Panc1 (cell line): ENCODE results near the gene DDIT4L. TPM values are rescaled to one million over a fixed set of nuclear protein-coding genes. Genes with fewer than 3 reads are reported as not detected.

Experiments
- ATAC-seq: fragments of 200-7000 bp; cut with Tn5 transposase; 2 replicates; pipeline ENCODE4 v1.9.1; 2020; ENCODE audit warnings: mild to moderate bottlenecking, moderate library complexity
- BruUV-seq: library from RNA; stranded (reverse); fragments of 400-500 nt; replicated peaks from 2 replicates; lab custom pipeline; 2021; lab: Mats Ljungman, UMichigan
- CTCF ChIA-PET: fragments of 300-600 bp; sonication (Branson Sonifier 250); formaldehyde crosslinking; loops from one replicate; lab custom pipeline; 2022; ENCODE audit warnings: antibody characterized with exemption; lab: Charles Lee
- POLR2A ChIA-PET: fragments of 300-600 bp; sonication (Branson Sonifier 250); formaldehyde crosslinking; loops from one replicate; lab custom pipeline; 2022; ENCODE audit warnings: antibody characterized with exemption; lab: Charles Lee
- DNase-seq: peaks from one replicate; pipeline ENCODE4 v3.0.0-alpha.2; 2010; ENCODE audit warnings: low read depth, low spot score
- H3K27ac ChIP-seq: 2 replicates; pipeline ENCODE4 v1.5.1; 2011; ENCODE audit warnings: mild to moderate bottlenecking, low read length, inconsistent platforms
- H3K27me3 ChIP-seq: fragments of 200-500 bp; sonication (Bioruptor generic); 2 replicates; pipeline ENCODE4 v1.6.0; 2014; ENCODE audit warnings: low read length, inconsistent platforms; ENCODE audit not compliant: control insufficient read depth, insufficient read depth
- H3K36me3 ChIP-seq: fragments of 200-500 bp; sonication (Bioruptor generic); 2 replicates; pipeline ENCODE4 v1.5.1; 2014; ENCODE audit warnings: inconsistent platforms, mild to moderate bottlenecking, low read length, moderate library complexity; ENCODE audit not compliant: control insufficient read depth, insufficient read depth
- H3K4me1 ChIP-seq: 2 replicates; pipeline ENCODE4 v1.5.1; 2011; ENCODE audit warnings: inconsistent platforms, mild to moderate bottlenecking, low read length, moderate library complexity; ENCODE audit not compliant: control insufficient read depth, insufficient read depth
- H3K4me3 ChIP-seq, 2 experiments: 2 replicates each; pipeline ENCODE4 v1.5.1; 2011 to 2012; ENCODE audit warnings: low read depth in 2 of 2, low read length in 2 of 2, mild to moderate bottlenecking in 2 of 2, inconsistent platforms in 1 of 2, moderate library complexity in 1 of 2
- H3K9me3 ChIP-seq: fragments of 200-500 bp; sonication (Bioruptor generic); 2 replicates; pipeline ENCODE4 v1.5.1; 2014; ENCODE audit warnings: low read depth, mild to moderate bottlenecking, inconsistent platforms, low read length, moderate library complexity; ENCODE audit not compliant: control insufficient read depth, insufficient read depth
- CTCF ChIP-seq: fragments of 450-650 bp; IDR thresholded peaks from 2 replicates; pipeline ENCODE4 v1.5.1; 2017; ENCODE audit warnings: mild to moderate bottlenecking
- POLR2AphosphoS5 ChIP-seq: IDR thresholded peaks from 2 replicates; pipeline ENCODE4 v1.6.1; 2012; ENCODE audit warnings: mild to moderate bottlenecking, low read depth, low read length, moderate library complexity
- REST ChIP-seq, 2 experiments: IDR thresholded peaks; 2 replicates each; pipeline ENCODE4 v1.6.1; 2011 to 2012; ENCODE audit warnings: low read depth in 2 of 2, control low read depth in 1 of 2, low read length in 1 of 2, mild to moderate bottlenecking in 1 of 2, moderate library complexity in 1 of 2; ENCODE audit not compliant: insufficient read depth in 1 of 2
- SIN3A ChIP-seq: IDR thresholded peaks from 2 replicates; pipeline ENCODE4 v1.6.1; 2012; ENCODE audit warnings: low read depth, mild to moderate bottlenecking, low read length, moderate library complexity, borderline replicate concordance; ENCODE audit not compliant: insufficient read depth
- TCF7L2 ChIP-seq: IDR thresholded peaks from 2 replicates; pipeline ENCODE4 v1.6.1; 2011; ENCODE audit warnings: mild to moderate bottlenecking, low read depth, low read length, inconsistent platforms
- in situ Hi-C: cut with HindIII; loops from 2 replicates; pipeline ENCODE4 v1.10.0; 2016; ENCODE audit warnings: low sequenced_read_pairs, low pct_unique_long_range_greater_than_20kb
- intact Hi-C: fragments of 100-400 bp; cut with micrococcal nuclease; formaldehyde crosslinking; loops from one replicate; pipeline ENCODE4 v1.10.0; 2022; ENCODE audit not compliant: unreplicated experiment
- total RNA-seq: library from RNA; stranded (reverse); gene quantifications from one replicate; pipeline ENCODE4 v1.2.1, GENCODE V29; 2021; ENCODE audit not compliant: unreplicated experiment

DDIT4L gene
- total RNA-seq, 1 experiment from 2014 or later: not detected

- ChIA-PET POLR2A (no interaction called here), CTCF (no interaction called here)
- no TSS peak for BruUV-seq
- ATAC-seq: no peak; the same call in 1 of the 2 replicates
- no peaks in the 10 kb centered on the region for H3K4me1 ChIP-seq
- H3K4me3 ChIP-seq: peak overlapping the region; percentile 38 to 45; a peak in 3 of 4 replicates
- TF ChIP-seq SIN3A (no peak), TCF7L2 (no peak), CTCF (no peak), POLR2AphosphoS5 (no peak), REST (IDR thresholded peaks at IDR 0.05; ENCODE audit: insufficient read depth in 1 of 2, low read depth in 2 of 2, low read length in 1 of 2) (no peak)
- peaks cover 4% of the 10 kb centered on the region; the same call in 1 of the 2 replicates for H3K36me3 ChIP-seq
- no peaks in the 10 kb centered on the region for H3K9me3 ChIP-seq
- intact Hi-C loops (no loop called here), in situ Hi-C loops (no loop called here)
- DNase-seq: no peak
- H3K27ac ChIP-seq: no peak overlapping the region
- H3K27me3 ChIP-seq: no peaks in the 10 kb centered on the region
These were observed 654 bp upstream of the DDIT4L start for GRCh38 chr4:100190643-100191600.

DNA sequence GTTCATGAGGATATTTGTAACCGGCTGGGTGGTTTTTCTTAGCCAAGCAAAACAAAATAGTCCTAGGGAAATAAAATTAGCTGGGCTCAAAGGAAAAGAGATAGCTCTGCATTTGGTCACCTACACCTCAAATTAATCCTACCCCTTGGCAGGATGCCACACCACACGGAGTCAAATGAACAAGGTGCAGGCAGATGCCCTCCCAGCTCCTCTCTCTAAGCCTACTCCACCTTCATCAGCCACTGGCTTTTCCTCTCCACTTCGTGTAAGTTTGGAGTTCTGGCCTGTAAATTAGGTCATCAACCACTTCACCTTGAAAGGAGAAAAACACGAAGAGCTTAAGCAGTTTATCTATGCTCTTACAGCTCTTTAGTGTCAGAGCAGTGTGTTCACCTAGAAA is 1.4 kb downstream of the DDIT4L start:
- in situ Hi-C loops (no loop called here), intact Hi-C loops (no loop called here)
- no peak for ATAC-seq
- BruUV-seq: no TSS peak
- TF ChIP-seq CTCF (no peak), REST (IDR thresholded peaks at IDR 0.05; ENCODE audit: insufficient read depth in 1 of 2, low read depth in 2 of 2, low read length in 1 of 2) (no peak), SIN3A (no peak), POLR2AphosphoS5 (no peak), TCF7L2 (no peak)
- Histone ChIP-seq H3K4me3 (no peak overlapping the region), H3K4me1 (no peaks in the 10 kb centered on the region), H3K9me3 (no peaks in the 10 kb centered on the region), H3K27me3 (no peaks in the 10 kb centered on the region), H3K27ac (no peak overlapping the region), H3K36me3 (peaks cover 4% of the 10 kb centered on the region; the same call in 1 of the 2 replicates)
- POLR2A ChIA-PET: no interaction called here
- no peak for DNase-seq
- CTCF ChIA-PET: no interaction called here
